Endothelial cell of umbilical vein (primary cell): ENCODE results near the gene MSANTD7. TPM values are rescaled to one million over a fixed set of nuclear protein-coding genes. Genes with fewer than 3 reads are reported as not detected.

Source experiments
- BruUV-seq: library from RNA; stranded (reverse); fragments of 400-500 nt; replicated peaks from 2 replicates; lab custom pipeline; 2021; lab: Mats Ljungman, UMichigan
- CTCF ChIA-PET: fragments of 300-600, 350-600 bp; sonication (Branson Sonifier 250); formaldehyde crosslinking; loops from one replicate; lab custom pipeline; 2021; ENCODE audit warnings: antibody characterized with exemption, inconsistent platforms; lab: Charles Lee
- POLR2A ChIA-PET: fragments of 300-600, 350-600 bp; sonication (Branson Sonifier 250); formaldehyde crosslinking; loops from one replicate; lab custom pipeline; 2021; ENCODE audit warnings: antibody characterized with exemption, inconsistent platforms; lab: Charles Lee
- DNase-seq: peaks from one replicate; pipeline ENCODE4 v3.0.0-alpha.2; 2011; ENCODE audit warnings: low read depth, low spot score
- FAIRE-seq: peaks from 2 replicates; lab custom pipeline; 2011; peaks lifted over from hg19 to GRCh38; lab: Jason Lieb, UNC
- H2AFZ ChIP-seq: 2 replicates; pipeline ENCODE4 v1.6.0; 2012; ENCODE audit warnings: low read depth, low read length, control low read depth, inconsistent platforms
- H3K27ac ChIP-seq: 2 replicates; pipeline ENCODE4 v1.5.1; 2011; ENCODE audit warnings: low read depth, mild to moderate bottlenecking, control low read depth, low read length, moderate library complexity; ENCODE audit not compliant: insufficient read depth
- H3K27me3 ChIP-seq, 2 experiments: 2 replicates each; pipeline versions ENCODE4 v1.6.0 to v1.6.1; 2011; ENCODE audit warnings: low read length in 2 of 2, mixed read lengths in 1 of 2; ENCODE audit not compliant: control insufficient read depth in 2 of 2, insufficient read depth in 2 of 2
- H3K36me3 ChIP-seq, 2 experiments: 2 replicates in 1 of 2; 3 replicates in 1 of 2; pipeline ENCODE4 v1.5.1; 2011; ENCODE audit warnings: low read length in 2 of 2, mild to moderate bottlenecking in 1 of 2, moderate library complexity in 1 of 2; ENCODE audit not compliant: control insufficient read depth in 2 of 2, insufficient read depth in 2 of 2; ENCODE audit errors: extremely low read depth in 1 of 2
- H3K4me1 ChIP-seq: 3 replicates; pipeline ENCODE4 v1.5.1; 2011; ENCODE audit warnings: mild to moderate bottlenecking, low read length; ENCODE audit not compliant: control insufficient read depth, insufficient read depth; ENCODE audit errors: extremely low read depth
- H3K4me2 ChIP-seq: 2 replicates; pipeline ENCODE4 v1.6.1; 2011; ENCODE audit warnings: low read length, control low read depth, mixed read lengths; ENCODE audit not compliant: insufficient read depth
- H3K4me3 ChIP-seq, 3 experiments: fragments of 200-600 bp in 1 of 3; sonication (generic), shearing (Covaris generic) in 1 of 3; replicated peaks in 1 of 3; 2 replicates each; pipeline ENCODE4 v1.5.1; 2011 to 2016; ENCODE audit warnings: control low read depth in 3 of 3, low read length in 3 of 3, mild to moderate bottlenecking in 2 of 3, inconsistent platforms in 1 of 3, low read depth in 1 of 3, moderate library complexity in 1 of 3; ENCODE audit not compliant: insufficient read depth in 1 of 3
- H3K79me2 ChIP-seq: 2 replicates; pipeline ENCODE4 v1.6.0; 2012; ENCODE audit warnings: low read length, inconsistent platforms; ENCODE audit not compliant: control insufficient read depth, insufficient read depth
- H3K9ac ChIP-seq: replicated peaks from 2 replicates; pipeline ENCODE3; 2011; ENCODE audit warnings: low read length, control low read depth; ENCODE audit not compliant: insufficient read depth; ENCODE audit errors: extremely low read depth
- H3K9me1 ChIP-seq: replicated peaks from 3 replicates; pipeline ENCODE4 v1.6.0; 2011; ENCODE audit warnings: mild to moderate bottlenecking, low read length; ENCODE audit not compliant: control insufficient read depth, insufficient read depth; ENCODE audit errors: extremely low read depth
- H3K9me3 ChIP-seq: replicated peaks from 2 replicates; pipeline ENCODE4 v1.5.1; 2012; ENCODE audit warnings: low read length, inconsistent platforms; ENCODE audit not compliant: control insufficient read depth, insufficient read depth
- H4K20me1 ChIP-seq: replicated peaks from 2 replicates; pipeline ENCODE3; 2011; ENCODE audit warnings: mild to moderate bottlenecking, low read length; ENCODE audit not compliant: control insufficient read depth, insufficient read depth; ENCODE audit errors: extremely low read depth
- CTCF ChIP-seq, 2 donors: IDR thresholded peaks; 1 replicate in 1 of 2; 2 replicates in 1 of 2; pipeline ENCODE4 v1.5.1; 2011; ENCODE audit warnings: low read length in 2 of 2, mild to moderate bottlenecking in 2 of 2, moderate library complexity in 2 of 2, control low read depth in 1 of 2, inconsistent platforms in 1 of 2, low read depth in 1 of 2; ENCODE audit not compliant: insufficient read depth in 1 of 2; ENCODE audit errors: extremely low read depth in 1 of 2
- EZH2 ChIP-seq: IDR thresholded peaks from 2 replicates; pipeline ENCODE4 v1.6.1; 2012; ENCODE audit warnings: borderline replicate concordance, low read depth, mild to moderate bottlenecking, moderate library complexity, low read length, inconsistent platforms; ENCODE audit not compliant: severe bottlenecking
- FOS ChIP-seq: IDR thresholded peaks from 2 replicates; pipeline ENCODE4 v1.6.1; 2011; ENCODE audit warnings: mild to moderate bottlenecking, low read length, moderate library complexity, borderline replicate concordance; ENCODE audit not compliant: insufficient read depth
- GATA2 ChIP-seq: IDR thresholded peaks from 2 replicates; pipeline ENCODE4 v1.7.0; 2011; ENCODE audit warnings: low read depth, mild to moderate bottlenecking, moderate library complexity, mixed read lengths, low read length; ENCODE audit not compliant: insufficient read length, insufficient read depth
- JUN ChIP-seq: IDR thresholded peaks from 2 replicates; pipeline ENCODE4 v1.6.1; 2011; ENCODE audit warnings: borderline replicate concordance, low read depth; ENCODE audit not compliant: insufficient read length, insufficient read depth
- MAX ChIP-seq: IDR thresholded peaks from 2 replicates; pipeline ENCODE4 v1.6.1; 2011; ENCODE audit not compliant: insufficient read depth, insufficient read length
- dilution Hi-C: fragments of 300-500 bp; cut with MboI; formaldehyde crosslinking; loops from one replicate; pipeline ENCODE4 v1.15.0; 2019; ENCODE audit warnings: low sequenced_read_pairs; ENCODE audit not compliant: extremely low pct_ligation_motif_present
- intact Hi-C: fragments of 100-400 bp; cut with micrococcal nuclease; formaldehyde crosslinking; loops from one replicate; pipeline ENCODE4 v1.10.0; 2022
- polyA plus RNA-seq, 4 experiments: library from polyadenylated mRNA; depleted of rRNA in 3 of 4; stranded (reverse) in 3 of 4; unstranded in 1 of 4; fragments of >200 nt; gene quantifications; 2 replicates each; pipeline versions ENCODE4 v1.2.1 to v1.2.3, GENCODE V29; 2011 to 2012; ENCODE audit warnings: missing spikeins in 1 of 4
- total RNA-seq: library from RNA; stranded (reverse); gene quantifications from 2 replicates; pipeline ENCODE4 v1.2.3, GENCODE V29; 2021

Gene MSANTD7
- total and polyA plus RNA-seq, 2 donors (not counting 3 experiments of a cell fraction or from before 2014, with no cell fraction given), result 4.8 to 13.1 TPM

GRCh38 chr10:14884082-14884481 lies 46.0 kb downstream of the MSANTD7 start:
- dilution Hi-C loops (no loop called here), intact Hi-C loops (no loop called here)
- BruUV-seq, result no TSS peak
- CTCF ChIA-PET, result no interaction called here
- Histone ChIP-seq H3K9me3 (no peaks in the 10 kb centered on the region), H3K9me1 (no peaks in the 10 kb centered on the region), H2AFZ (no peak overlapping the region), H3K4me1 (peaks cover 12% of the 10 kb centered on the region), H3K36me3 (peaks cover 0 to 5% of the 10 kb centered on the region in 2 experiments), H3K27ac (no peak overlapping the region), H3K4me3 (no peak overlapping the region), H3K79me2 (peaks cover 88% of the 10 kb centered on the region), H3K9ac (no peak overlapping the region), H3K27me3 (no peaks in the 10 kb centered on the region), H4K20me1 (peaks cover 3% of the 10 kb centered on the region), H3K4me2 (no peak overlapping the region)
- FAIRE-seq (no peak), DNase-seq (no peak)
- TF ChIP-seq FOS, result no peak
- TF ChIP-seq CTCF (IDR thresholded peaks at IDR 0.05; ENCODE audit: extremely low read depth in 1 of 2, insufficient read depth in 1 of 2, low read depth in 1 of 2, low read length in 2 of 2), result no peak
- no peak for TF ChIP-seq GATA2
- TF ChIP-seq JUN, result no peak
- TF ChIP-seq MAX, result no peak
- no peak for TF ChIP-seq EZH2
- POLR2A ChIA-PET, result no interaction called here

Other genes with a start within 250 kb of the MSANTD7 start
- 168 and 176 TPM in 2 replicates for gene FAM107B, start 63.4 kb upstream of the MSANTD7 start, total RNA-seq
- 27.0 and 39.2 TPM in 2 replicates for gene FAM107B, start 63.4 kb upstream of the MSANTD7 start, polyA plus RNA-seq
- 0.58 and 0.99 TPM in 2 replicates for gene CDNF, start 269 bp upstream of the MSANTD7 start, total RNA-seq
- 0.25 and 0.40 TPM in 2 replicates for gene CDNF, start 269 bp upstream of the MSANTD7 start, polyA plus RNA-seq
- gene HSPA14, start within 50 bp of the MSANTD7 start, total RNA-seq, result 15.7 and 18.0 TPM in 2 replicates
- gene HSPA14, start within 50 bp of the MSANTD7 start, polyA plus RNA-seq, result 5.1 and 7.6 TPM in 2 replicates
- 25.8 and 29.9 TPM in 2 replicates for gene SUV39H2, start 40.6 kb downstream of the MSANTD7 start, total RNA-seq
- 4.8 and 5.7 TPM in 2 replicates for gene SUV39H2, start 40.6 kb downstream of the MSANTD7 start, polyA plus RNA-seq
- 11.0 and 15.8 TPM in 2 replicates for gene DCLRE1C, start 115.8 kb downstream of the MSANTD7 start, total RNA-seq
- 1.8 and 2.1 TPM in 2 replicates for gene DCLRE1C, start 115.8 kb downstream of the MSANTD7 start, polyA plus RNA-seq
- gene MEIG1, start 121.1 kb downstream of the MSANTD7 start, total RNA-seq, result not detected in 2 replicates
- 0.23 TPM in 1 of 2 replicates, not detected in the other for gene MEIG1, start 121.1 kb downstream of the MSANTD7 start, polyA plus RNA-seq
- 0.48 and 0.51 TPM in 2 replicates for gene OLAH, start 205.6 kb downstream of the MSANTD7 start, total RNA-seq
- gene OLAH, start 205.6 kb downstream of the MSANTD7 start, polyA plus RNA-seq, result 0.13 and 0.26 TPM in 2 replicates